SU-DHL-6 (cell line): ENCODE measurements around the gene ASTN1.

Source experiments
- H2AFZ ChIP-seq: fragments of 200-600 bp; sonication (generic); 2 replicates; pipeline ENCODE4 v1.6.1; 2014; ENCODE audit warnings: low read depth, mild to moderate bottlenecking, moderate library complexity, mixed read lengths, antibody characterized with exemption, low read length; ENCODE audit not compliant: severe bottlenecking
- H3F3A ChIP-seq: fragments of 200-600 bp; shearing (Covaris generic); 2 replicates; pipeline ENCODE4 v1.6.0; 2016; ENCODE audit warnings: antibody characterized with exemption, mild to moderate bottlenecking; ENCODE audit not compliant: insufficient read depth
- H3K27ac ChIP-seq: fragments of 200-600 bp; sonication (generic); 2 replicates; pipeline ENCODE4 v1.5.1; 2016; ENCODE audit warnings: low read depth, mild to moderate bottlenecking, low read length, moderate library complexity, mixed read lengths
- H3K27me3 ChIP-seq: fragments of 200-600 bp; sonication (generic), shearing (Covaris generic); 2 replicates; pipeline ENCODE4 v1.6.0; 2014; ENCODE audit warnings: mild to moderate bottlenecking, low read length
- H3K36me3 ChIP-seq: fragments of 200-600 bp; sonication (generic); 2 replicates; pipeline ENCODE4 v1.6.1; 2014; ENCODE audit warnings: mild to moderate bottlenecking, low read length, mixed read lengths
- H3K4me2 ChIP-seq: fragments of 300-600, 200-600 bp; shearing (Covaris generic), sonication (generic); 2 replicates; pipeline ENCODE4 v1.6.0; 2014; ENCODE audit warnings: low read length, low read depth, mild to moderate bottlenecking; ENCODE audit not compliant: poor library complexity, severe bottlenecking
- H3K4me3 ChIP-seq: fragments of 200-600 bp; sonication (generic); 2 replicates; pipeline ENCODE4 v1.5.1; 2014; ENCODE audit warnings: antibody characterized with exemption, low read length, mild to moderate bottlenecking, mixed read lengths; ENCODE audit not compliant: insufficient read depth, poor library complexity, severe bottlenecking
- H3K79me2 ChIP-seq: fragments of 200-600 bp; sonication (generic); 2 replicates; pipeline ENCODE4 v1.6.1; 2014; ENCODE audit warnings: mild to moderate bottlenecking, low read length, moderate library complexity; ENCODE audit not compliant: insufficient read depth
- H3K9ac ChIP-seq: fragments of 200-600 bp; sonication (generic); 2 replicates; pipeline ENCODE4 v1.7.0; 2014; ENCODE audit warnings: mild to moderate bottlenecking, low read length
- H3K9me2 ChIP-seq: fragments of 200-600 bp; sonication (generic); replicated peaks from 2 replicates; pipeline ENCODE4 v1.6.1; 2014; ENCODE audit warnings: low read length; ENCODE audit not compliant: insufficient read depth
- H3K9me3 ChIP-seq: fragments of 200-600 bp; sonication (generic); 2 replicates; pipeline ENCODE4 v1.6.1; 2014; ENCODE audit warnings: low read length, mixed read lengths; ENCODE audit not compliant: insufficient read depth
- H4K20me1 ChIP-seq: fragments of 200-600 bp; sonication (generic); 2 replicates; pipeline ENCODE4 v1.6.1; 2014; ENCODE audit warnings: low read depth, mild to moderate bottlenecking, antibody characterized with exemption, low read length, moderate library complexity, mixed read lengths
- EZH2phosphoT487 ChIP-seq: fragments of 200-600 bp; sonication (generic), shearing (Covaris generic); conservative IDR thresholded peaks from 2 replicates; pipeline ENCODE4 v1.6.1; 2018; ENCODE audit warnings: mild to moderate bottlenecking, antibody characterized with exemption, low read length, moderate library complexity, mixed read lengths
- TF ChIP-seq, protein P1 (sequence below): fragments of 200-600 bp; sonication (generic); IDR thresholded peaks from one replicate; pipeline ENCODE4 v1.5.1; 2017; ENCODE audit warnings: antibody characterized with exemption, mild to moderate bottlenecking, low read length, moderate library complexity; ENCODE audit not compliant: insufficient read depth, poor library complexity, severe bottlenecking

ASTN1 gene

DNA sequence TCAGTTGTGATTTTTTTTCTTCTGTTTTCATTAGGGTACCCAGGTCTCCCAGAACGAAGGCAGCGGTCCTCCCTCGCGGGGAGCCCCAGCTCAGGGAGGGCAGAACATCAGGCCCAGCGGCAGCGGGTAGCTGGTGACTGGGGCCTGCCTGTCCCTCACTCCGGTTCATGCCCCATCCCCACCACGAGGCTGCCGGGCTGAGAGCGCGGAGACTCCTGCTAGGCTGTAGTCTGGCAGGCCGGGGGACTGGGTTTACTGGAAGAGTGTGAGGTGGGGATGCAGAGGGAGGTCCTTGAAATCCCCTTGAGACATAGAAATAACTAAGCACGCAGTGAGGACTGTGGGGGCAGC, 16.7 kb upstream of the ASTN1 start:
- Histone ChIP-seq H3K79me2 (no peaks in the 10 kb centered on the region), H3K4me3 (no peak overlapping the region), H3K4me2 (no peak overlapping the region), H3K9me2 (no peaks in the 10 kb centered on the region), H4K20me1 (no peaks in the 10 kb centered on the region), H3F3A (no peaks in the 10 kb centered on the region), H3K9me3 (no peaks in the 10 kb centered on the region), H3K27me3 (no peaks in the 10 kb centered on the region), H3K27ac (no peak overlapping the region), H3K36me3 (no peaks in the 10 kb centered on the region), H3K9ac (no peak overlapping the region), H2AFZ (no peak overlapping the region)
- TF ChIP-seq, protein P1, sequence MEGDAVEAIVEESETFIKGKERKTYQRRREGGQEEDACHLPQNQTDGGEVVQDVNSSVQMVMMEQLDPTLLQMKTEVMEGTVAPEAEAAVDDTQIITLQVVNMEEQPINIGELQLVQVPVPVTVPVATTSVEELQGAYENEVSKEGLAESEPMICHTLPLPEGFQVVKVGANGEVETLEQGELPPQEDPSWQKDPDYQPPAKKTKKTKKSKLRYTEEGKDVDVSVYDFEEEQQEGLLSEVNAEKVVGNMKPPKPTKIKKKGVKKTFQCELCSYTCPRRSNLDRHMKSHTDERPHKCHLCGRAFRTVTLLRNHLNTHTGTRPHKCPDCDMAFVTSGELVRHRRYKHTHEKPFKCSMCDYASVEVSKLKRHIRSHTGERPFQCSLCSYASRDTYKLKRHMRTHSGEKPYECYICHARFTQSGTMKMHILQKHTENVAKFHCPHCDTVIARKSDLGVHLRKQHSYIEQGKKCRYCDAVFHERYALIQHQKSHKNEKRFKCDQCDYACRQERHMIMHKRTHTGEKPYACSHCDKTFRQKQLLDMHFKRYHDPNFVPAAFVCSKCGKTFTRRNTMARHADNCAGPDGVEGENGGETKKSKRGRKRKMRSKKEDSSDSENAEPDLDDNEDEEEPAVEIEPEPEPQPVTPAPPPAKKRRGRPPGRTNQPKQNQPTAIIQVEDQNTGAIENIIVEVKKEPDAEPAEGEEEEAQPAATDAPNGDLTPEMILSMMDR, result no peak
- no peak for TF ChIP-seq EZH2phosphoT487

DNA sequence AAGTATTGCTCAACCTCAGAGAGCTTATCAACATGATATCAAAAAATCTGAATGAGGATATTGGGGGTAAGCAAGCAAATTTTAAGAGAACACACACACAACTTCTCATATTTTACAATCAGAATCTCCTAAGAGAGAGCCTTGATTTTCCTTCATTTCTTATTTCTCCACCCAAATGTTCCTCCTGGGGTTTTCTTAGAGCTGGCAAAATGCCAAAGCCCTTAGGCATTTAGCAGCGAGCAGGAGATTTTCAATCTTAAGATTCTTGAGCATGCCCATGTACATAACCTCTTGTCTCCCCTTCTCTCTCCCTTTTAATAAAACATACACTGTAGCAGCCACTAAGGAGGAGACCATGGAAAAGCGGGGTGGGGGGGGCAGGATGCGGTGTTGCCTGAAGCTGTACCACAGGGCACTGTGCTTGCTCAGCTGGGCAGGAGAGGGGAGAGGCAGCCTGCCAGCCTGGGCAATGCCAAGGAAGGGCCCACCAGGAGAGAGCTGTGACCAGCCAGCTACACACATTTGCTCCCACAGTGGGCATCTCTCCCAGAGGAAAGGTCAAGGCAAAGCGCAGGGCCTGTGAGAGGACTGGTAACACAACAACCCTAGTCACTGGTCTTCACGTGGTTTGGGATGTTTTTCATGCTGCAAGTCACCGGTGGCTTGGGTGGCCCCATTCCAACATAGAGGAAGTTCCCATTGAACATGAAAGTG, 10.6 kb upstream of the ASTN1 start:
- Histone ChIP-seq H3K9me2 (no peaks in the 10 kb centered on the region), H3K9me3 (no peaks in the 10 kb centered on the region), H3K4me3 (no peak overlapping the region), H2AFZ (no peak overlapping the region), H3K9ac (no peak overlapping the region), H3F3A (no peaks in the 10 kb centered on the region), H3K36me3 (no peaks in the 10 kb centered on the region), H3K4me2 (no peak overlapping the region), H3K27me3 (no peaks in the 10 kb centered on the region), H3K79me2 (no peaks in the 10 kb centered on the region), H3K27ac (no peak overlapping the region), H4K20me1 (no peaks in the 10 kb centered on the region)
- TF ChIP-seq, protein P1, result no peak

DNA sequence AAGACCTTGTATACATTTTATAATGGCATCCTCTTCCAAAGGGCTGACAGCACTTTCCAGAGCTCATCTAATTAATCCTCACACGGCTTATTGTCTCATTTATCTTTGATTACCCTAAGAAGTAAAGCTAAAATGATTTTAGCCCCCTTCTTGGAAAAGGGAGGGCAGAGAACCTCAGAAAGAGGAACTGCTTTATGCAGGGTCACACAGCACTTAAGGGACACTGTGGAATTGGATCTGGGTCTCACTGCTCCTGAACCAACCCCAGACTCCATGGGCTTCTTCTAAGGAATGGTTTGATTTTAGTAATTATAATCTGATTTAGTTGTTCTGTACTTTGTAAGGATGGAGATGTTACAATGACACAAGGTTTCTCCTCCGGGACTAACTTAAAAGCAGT, 9.5 kb upstream of the ASTN1 start:
- Histone ChIP-seq H2AFZ (no peak overlapping the region), H3K27ac (no peak overlapping the region), H3K4me2 (no peak overlapping the region), H3K9ac (no peak overlapping the region), H3F3A (no peaks in the 10 kb centered on the region), H4K20me1 (no peaks in the 10 kb centered on the region), H3K4me3 (no peak overlapping the region), H3K79me2 (no peaks in the 10 kb centered on the region), H3K36me3 (no peaks in the 10 kb centered on the region), H3K27me3 (no peaks in the 10 kb centered on the region), H3K9me2 (no peaks in the 10 kb centered on the region), H3K9me3 (no peaks in the 10 kb centered on the region)
- TF ChIP-seq, protein P1, result no peak
- no peak for TF ChIP-seq EZH2phosphoT487
